GM18517 (cell line): ENCODE data around the gene LRRC23.
A peak's percentile ranks its signal among the peaks of the same experiment; 100 is the strongest.
"Not testable (repeated sequence)": the region's sequence is repeated elsewhere in the genome, so short reads cannot be mapped to it uniquely, and the experiment has no call there.

ENCODE experiments used
- ATAC-seq: cut with Tn5 transposase; IDR thresholded peaks from one replicate; pipeline ENCODE4 v1.9.1; 2021; ENCODE audit warnings: mild to moderate bottlenecking, moderate library complexity; ENCODE audit not compliant: unreplicated experiment

LRRC23 gene, protein sequence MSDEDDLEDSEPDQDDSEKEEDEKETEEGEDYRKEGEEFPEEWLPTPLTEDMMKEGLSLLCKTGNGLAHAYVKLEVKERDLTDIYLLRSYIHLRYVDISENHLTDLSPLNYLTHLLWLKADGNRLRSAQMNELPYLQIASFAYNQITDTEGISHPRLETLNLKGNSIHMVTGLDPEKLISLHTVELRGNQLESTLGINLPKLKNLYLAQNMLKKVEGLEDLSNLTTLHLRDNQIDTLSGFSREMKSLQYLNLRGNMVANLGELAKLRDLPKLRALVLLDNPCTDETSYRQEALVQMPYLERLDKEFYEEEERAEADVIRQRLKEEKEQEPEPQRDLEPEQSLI

DNA sequence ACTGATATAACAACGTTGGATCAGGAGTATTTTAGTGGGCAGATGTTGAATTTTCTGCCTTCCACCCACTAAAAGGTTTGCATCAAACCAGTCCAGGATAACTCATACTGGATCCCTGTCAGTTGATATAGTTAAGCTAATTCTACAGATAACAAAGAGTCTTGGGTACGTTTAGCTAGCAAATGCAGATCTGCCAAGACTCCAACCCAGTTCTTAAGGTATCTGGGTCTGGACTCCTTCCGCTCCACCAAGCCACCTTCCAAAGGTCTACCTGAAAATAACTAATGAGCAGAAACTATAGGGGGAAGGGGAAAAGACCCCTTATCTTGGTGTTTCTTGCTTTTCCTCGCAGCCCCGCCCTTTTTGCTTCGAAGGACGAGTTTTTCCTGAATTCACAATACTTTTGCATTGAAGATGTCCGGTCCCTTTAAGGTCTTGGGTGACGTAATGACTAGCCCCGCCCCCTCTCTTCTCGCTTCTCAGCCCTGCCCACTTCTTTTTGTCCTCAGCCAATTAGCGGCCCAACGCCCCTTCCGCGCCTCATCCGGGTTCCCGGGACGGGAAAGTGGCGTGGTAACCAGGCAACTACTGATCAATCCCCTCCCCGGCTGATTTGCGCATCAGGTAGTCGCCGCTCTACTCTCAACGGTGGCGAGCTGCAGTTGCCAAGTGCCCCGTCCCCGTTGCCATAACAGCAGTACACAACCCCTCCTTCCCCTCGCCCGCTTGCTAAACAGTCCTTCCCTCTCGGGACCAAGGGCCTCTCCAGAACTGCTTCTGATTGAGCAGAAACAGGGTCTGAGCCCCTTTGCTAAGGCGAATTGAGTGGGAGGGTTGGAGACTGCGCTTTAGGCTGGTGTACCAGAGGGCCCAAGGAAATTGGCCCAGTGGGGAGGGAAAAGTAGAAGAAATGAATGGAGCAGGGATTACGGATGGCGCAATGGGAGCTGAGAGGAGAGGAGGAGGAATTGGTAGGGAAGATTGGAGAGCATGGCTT is at the start of gene LRRC23:
LRRC23 (plus strand) TSS at position 543 of the 997 bp plus-strand sequence. CDS start 812 bp downstream, outside the sequence.
- ATAC-seq = peak; percentile 89

DNA sequence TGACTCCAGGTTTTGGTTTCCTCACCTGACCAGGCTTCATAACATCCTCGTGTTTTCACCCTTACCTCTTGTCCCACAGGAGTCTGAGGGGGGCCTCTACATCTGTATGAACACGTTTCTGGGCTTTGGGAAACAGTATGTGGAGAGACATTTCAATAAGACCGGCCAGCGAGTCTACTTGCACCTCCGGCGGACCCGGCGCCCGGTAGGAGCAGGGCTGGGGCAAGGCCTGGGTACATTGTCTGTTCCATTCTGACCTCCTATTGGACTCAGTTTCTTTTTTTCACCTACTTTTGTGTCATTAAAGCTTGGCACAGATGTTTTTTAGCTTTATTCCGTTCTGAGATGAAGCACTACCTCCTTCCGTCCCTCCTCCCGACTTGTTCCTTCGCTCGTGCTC is 49.3 kb upstream of the LRRC23 start:
- ATAC-seq = no peak

DNA sequence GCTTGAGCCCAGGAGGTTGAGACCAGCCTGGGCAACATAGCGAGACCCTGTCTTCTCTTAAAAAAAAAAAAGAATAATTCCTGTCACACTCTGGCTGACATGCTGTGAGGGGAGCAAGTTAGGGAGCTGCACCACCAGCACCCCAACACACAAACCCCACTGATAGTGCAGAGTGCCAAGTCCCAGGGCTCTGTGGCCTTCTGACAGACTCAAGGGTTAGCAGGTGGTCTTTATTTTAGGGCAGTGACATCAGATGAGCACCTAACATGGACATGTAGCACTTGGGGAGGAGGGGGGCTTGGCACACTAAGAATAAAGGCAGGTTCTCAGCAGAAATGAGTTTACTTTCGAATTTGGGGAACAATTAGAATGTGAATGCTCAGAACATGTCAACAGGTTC is 45.8 kb upstream of the LRRC23 start:
- no peak for ATAC-seq

DNA sequence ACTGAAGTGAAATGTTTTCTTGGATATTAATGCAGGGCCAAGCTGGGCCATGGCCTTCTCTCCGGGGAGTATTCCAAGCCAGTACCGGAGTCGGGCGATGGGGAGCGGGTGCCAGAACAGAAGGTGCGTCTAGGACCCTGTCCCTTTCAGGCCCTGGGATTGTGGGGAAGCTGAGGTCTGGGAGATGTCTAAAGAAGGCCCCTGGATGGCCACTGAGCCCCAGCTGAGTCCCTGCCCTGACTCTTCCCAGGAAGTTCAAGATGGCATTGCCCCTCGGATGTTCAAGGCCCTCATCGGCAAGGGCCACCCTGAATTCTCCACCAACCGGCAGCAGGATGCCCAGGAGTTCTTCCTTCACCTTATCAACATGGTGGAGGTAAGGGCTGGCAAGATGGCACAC is 44.5 kb upstream of the LRRC23 start:
- no peak for ATAC-seq

DNA sequence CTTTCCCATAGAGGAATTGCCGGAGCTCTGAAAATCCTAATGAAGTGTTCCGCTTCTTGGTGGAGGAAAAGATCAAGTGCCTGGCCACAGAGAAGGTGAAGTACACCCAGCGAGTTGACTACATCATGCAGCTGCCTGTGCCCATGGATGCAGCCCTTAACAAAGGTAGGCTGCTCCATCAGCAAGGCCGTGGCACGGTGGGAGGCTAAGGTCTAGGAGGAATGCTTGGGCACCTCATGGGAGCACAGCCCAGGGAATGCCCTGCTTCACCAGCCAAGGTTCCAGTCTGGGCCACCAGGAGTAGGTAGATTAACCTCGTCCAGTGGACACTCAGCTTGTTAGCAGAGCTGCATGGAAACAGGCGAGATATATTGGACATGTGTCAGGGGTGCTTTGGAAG is 43.7 kb upstream of the LRRC23 start:
- ATAC-seq = no peak

DNA sequence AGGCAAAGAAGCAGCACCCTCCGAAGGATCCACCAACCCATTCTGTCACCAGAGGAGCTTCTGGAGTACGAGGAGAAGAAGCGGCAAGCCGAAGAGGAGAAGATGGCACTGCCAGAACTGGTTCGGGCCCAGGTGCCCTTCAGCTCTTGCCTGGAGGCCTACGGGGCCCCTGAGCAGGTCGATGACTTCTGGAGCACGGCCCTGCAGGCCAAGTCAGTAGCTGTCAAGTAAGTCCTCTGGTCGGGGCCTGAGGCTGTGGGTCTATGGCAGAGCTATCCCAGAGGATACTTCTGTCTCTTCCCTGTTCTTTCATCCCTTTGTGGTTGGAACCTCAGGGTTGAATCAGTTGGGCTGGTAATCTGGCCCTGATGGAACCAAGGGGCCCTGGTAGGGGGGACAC is 43.2 kb upstream of the LRRC23 start:
- no peak for ATAC-seq

DNA sequence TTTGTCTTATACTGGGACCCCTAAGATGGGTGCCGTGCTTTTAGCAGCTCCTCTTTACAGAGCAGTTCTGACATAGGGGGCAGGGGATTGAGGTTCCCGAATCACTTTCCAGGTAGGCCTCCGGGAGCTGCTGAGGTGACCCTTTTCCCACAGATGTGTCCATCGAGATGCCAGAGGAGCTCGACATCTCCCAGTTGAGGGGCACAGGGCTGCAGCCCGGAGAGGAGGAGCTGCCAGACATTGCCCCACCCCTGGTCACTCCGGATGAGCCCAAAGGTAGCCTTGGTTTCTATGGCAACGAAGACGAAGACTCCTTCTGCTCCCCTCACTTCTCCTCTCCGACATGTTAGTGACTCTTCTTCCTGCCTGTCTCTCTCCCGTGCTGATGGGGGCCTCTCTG is 41.6 kb upstream of the LRRC23 start:
- no peak for ATAC-seq

DNA sequence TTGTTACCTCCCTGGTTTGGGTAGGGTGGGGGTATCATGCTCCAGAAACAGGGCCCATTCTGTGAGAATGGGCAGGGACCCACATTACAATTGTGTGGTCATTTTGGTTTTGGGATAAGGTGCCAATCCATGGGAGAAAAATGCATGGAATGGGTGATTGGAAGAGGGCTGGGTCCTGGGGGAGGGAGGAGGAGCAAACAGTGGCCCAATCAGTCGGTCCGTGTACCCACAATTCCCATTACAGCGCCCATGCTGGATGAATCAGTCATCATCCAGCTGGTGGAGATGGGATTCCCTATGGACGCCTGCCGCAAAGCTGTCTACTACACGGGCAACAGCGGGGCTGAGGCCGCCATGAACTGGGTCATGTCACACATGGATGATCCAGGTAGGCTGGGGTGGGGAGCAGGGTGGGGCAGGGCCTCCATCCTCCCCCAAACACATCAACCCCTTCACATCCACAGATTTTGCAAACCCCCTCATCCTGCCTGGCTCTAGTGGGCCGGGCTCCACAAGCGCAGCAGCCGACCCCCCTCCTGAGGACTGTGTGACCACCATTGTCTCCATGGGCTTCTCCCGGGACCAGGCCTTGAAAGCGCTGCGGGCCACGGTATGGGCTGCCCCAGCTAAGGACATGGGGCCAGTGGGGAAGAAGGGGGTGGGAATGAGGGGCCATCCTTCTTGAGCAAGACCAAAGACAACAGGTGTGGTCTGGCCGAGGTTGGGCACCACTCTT is 40.9 kb upstream of the LRRC23 start:
- no peak for ATAC-seq

DNA sequence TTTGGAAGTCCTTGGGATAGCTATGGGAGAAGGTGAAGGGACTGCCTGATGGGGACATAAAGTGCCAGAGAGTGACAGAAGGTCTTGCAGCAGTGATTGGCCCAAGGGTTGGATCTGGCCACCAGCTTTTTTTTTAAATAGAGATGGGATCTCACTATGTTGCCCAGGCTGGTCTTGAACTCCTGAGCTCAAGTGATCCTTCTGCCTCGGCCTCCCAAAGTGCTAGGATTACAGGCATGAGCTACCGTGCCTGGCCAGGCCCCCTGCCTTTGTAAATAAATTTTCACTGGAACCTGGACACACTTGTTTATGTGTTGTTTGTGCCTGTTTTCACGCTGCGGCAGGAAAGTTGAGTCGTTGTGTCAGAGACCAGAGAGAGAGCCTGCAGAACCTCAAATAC is 39.3 kb upstream of the LRRC23 start:
- ATAC-seq = not testable (repeated sequence)

DNA sequence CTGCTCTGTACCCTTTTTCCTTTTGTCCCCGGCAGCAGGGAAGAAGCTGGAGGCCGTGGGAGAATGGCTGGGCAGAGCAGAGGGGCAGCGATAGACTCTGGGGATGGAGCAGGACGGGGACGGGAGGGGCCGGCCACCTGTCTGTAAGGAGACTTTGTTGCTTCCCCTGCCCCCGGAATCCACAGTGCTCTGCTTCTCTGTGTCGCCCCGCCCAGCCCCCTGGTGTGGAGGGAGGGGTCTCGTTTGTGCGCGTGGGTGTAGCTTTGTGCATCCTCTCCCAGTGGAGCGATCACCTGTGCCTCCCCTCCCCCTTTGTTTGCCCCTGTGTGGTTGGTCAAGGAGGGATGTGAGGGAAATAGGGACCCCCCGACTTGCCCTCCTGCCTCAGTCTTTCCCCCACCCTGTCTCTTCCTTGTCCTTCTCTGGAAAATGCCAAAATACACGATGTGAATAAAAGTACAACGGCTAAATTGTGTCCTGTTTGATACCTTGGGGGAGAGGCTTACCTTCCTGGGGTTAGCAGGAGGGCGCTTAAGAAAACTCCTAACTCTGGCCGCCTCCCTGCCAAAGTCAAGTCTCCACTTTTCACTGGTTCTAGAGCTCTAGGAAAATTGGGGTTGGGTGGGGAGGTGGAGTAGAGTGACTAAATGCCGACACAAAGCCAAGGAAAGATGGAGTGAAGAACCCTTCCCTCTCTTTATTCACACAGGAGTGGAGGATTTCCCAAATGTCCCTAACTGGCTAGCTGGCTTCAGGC is 38.3 kb upstream of the LRRC23 start:
- ATAC-seq = no peak

DNA sequence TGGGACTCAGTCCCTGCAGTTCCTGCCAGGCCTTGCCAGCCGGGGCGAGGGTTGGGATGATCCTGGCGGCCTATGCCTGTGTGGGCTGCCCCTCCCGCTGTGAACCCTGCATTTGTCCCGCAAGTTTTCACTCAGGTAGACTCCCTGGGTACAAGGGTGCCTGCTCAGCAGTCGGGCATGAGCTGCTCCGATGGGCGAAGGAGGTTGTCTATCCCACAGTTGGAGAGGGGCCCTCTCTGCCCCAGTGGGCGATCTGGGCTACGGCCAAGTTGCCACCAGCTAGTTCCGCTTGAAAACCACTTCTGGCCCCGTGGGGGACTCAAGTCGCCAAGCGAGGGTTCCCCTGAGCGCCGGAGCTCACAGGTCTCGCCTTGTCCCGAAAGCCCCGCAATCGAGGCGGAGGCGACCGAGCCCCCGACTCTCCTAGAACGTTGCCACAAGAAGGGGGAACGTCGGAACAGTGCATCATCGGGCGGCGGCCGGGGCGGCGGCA is 37.7 kb upstream of the LRRC23 start:
- ATAC-seq = no peak

DNA sequence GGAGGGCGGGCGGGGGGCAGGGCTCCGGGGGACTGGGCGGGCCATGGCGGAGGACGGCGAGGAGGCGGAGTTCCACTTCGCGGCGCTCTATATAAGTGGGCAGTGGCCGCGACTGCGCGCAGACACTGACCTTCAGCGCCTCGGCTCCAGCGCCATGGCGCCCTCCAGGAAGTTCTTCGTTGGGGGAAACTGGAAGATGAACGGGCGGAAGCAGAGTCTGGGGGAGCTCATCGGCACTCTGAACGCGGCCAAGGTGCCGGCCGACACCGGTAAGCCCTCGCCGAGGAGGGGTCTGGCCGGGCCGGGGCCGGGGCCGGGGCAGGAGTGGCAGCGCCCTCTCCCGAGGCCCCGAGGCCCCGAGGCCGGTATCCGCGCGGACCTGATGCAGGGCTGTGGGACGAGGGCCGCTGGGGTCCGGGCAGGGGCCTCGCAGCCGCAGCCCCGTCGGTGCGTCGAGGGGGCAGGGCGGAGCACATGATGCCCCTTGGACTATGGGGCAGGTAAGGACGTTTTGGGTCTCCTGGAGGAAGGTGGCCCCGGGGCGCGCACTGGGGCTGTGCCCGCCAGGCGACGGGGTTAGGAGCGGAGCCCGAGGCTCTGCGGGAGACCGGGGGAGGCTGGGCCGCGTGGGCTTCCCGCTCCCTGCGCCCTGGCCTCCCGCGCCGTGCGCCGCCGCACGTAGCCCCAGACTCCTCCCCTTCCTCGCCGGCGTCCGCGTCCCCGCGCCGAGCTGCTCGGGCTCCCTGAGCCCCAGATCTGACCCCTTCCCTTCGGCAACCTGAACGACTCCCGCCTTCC is 37.0 kb upstream of the LRRC23 start, which contains the start of gene TPI1:
TPI1 (plus strand) TSS at position 119 of the 798 bp plus-strand sequence; CDS start at position 155, 36 bp downstream.
- ATAC-seq = no peak

DNA sequence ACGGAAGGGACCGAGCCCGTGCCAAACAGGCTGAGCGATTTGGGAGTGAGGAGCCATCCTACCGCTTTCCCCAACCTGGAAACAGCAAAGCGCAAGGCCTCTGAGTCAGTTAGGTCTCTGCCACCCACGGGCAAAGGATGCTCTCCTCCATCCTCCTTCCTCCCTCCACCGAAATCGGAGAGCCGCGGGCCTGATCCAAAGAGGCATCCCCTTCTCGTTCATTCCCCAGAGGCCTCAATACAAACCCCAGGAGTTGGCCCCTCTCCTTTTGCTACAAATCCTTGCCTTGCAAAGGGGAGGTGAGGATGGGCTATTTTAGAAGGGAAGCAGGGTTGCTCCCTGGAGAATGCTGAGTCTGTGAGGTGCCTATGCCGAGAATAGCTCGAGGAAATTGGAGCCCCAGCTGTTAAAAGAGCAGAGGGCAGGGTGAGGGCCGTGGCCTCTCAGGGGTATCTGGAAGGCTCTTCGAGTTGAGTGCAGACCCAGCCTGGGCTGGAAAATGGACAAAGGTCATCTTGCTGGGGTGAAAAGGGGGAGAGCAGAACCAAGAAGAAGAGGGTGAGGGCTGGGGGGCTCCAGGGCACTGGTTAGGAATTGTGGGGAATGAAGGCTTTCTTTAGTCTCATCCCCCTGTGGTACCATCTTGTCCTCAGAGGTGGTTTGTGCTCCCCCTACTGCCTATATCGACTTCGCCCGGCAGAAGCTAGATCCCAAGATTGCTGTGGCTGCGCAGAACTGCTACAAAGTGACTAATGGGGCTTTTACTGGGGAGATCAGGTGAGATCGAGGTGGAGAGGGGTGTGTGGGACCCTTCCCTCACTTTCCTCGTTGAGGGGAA is 36.2 kb upstream of the LRRC23 start:
- no peak for ATAC-seq

DNA sequence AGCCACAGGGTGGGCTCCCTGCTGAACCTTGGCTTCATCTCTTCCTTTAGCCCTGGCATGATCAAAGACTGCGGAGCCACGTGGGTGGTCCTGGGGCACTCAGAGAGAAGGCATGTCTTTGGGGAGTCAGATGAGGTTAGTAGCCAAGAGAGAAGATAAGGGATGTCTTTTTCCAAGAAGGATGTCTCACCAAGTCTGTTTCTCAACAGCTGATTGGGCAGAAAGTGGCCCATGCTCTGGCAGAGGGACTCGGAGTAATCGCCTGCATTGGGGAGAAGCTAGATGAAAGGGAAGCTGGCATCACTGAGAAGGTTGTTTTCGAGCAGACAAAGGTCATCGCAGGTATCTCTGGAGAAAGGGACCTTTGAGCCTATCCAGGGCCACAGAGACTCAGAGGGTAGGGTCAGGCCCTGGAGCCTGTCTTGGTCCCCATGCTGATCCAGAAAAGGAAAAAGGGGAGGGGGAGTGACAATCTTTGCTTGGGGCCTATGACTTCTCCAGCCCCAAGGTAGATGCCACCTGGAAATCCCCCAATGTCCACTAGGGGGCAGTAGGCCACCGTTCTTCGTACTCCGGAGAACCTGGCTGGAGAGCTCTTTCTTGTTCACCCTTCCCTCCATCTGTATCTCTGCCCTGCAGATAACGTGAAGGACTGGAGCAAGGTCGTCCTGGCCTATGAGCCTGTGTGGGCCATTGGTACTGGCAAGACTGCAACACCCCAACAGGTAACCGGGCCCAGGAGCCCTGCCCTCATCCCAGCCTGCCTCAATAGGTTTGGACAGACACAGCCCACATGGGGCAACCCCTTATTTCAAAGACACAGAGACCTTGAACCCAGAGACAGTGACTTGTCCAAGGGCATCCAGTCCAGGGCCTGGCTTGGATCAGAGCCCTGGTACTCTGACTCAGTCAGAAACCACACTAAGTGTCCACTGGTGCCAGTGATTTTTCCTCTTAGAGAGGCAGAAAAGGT is 35.3 kb upstream of the LRRC23 start:
- no peak for ATAC-seq

DNA sequence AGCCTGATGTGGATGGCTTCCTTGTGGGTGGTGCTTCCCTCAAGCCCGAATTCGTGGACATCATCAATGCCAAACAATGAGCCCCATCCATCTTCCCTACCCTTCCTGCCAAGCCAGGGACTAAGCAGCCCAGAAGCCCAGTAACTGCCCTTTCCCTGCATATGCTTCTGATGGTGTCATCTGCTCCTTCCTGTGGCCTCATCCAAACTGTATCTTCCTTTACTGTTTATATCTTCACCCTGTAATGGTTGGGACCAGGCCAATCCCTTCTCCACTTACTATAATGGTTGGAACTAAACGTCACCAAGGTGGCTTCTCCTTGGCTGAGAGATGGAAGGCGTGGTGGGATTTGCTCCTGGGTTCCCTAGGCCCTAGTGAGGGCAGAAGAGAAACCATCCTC is 34.3 kb upstream of the LRRC23 start:
- ATAC-seq = not testable (repeated sequence)

DNA sequence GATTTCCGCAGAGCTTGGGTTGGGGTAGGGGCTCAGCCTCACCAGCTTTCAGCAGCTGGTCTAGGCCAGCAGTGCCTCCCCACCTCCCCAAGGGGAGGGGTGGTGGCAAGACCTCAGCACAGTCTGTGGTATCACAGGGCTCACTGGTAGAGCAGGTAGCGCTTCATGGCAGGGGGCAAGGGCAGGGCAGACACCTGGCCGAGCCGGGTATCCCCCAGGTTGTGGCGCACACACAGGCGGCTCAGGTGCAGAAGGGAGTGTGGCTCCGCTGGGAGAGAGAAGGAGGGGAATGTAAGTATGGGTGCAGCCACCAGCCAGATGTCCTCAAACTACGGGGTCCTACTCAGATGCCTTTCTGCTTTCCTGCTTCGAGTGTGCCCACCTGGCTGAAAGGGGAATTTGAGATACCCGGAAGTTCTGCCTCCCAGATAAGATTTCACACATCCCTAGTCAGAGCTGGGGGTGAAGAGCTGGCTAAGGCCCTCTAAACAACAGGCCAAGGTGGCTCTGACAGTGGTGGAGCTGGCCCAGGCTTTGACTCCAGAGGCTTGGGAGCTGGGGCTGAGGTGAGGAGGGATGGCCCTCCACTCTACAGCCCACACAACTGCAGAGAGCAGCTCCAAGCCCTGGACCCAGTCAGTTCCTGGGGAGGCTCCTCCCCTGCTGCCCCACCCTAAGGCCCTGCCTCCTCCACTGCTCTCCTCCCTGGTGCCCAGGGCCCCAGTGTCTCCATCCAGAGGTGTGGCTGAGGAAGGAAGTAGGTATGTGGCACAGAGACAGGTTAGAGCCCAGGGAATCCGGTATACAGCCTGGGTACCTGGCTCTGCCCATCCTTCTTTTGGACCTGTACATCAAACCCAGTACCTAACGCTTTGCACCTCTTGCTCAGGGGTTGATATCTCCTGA is 33.3 kb upstream of the LRRC23 start:
- ATAC-seq = no peak
